Fibroblast of mammary gland (primary cell): ENCODE measurements around the gene PLXDC2.

Experiments used
- DNase-seq: peaks from one replicate; pipeline ENCODE4 v3.0.0-alpha.2; 2010; ENCODE audit warnings: low read depth
- H3K4me3 ChIP-seq: 2 replicates; pipeline ENCODE4 v1.5.1; 2011; ENCODE audit warnings: low read depth, mild to moderate bottlenecking, low read length, moderate library complexity; ENCODE audit not compliant: control insufficient read depth
- TF ChIP-seq, protein P1 (sequence below): conservative IDR thresholded peaks from 2 replicates; pipeline ENCODE4 v1.5.1; 2011; ENCODE audit warnings: low read depth, low read length, inconsistent platforms; ENCODE audit not compliant: control insufficient read depth, insufficient read depth

Gene PLXDC2

DNA sequence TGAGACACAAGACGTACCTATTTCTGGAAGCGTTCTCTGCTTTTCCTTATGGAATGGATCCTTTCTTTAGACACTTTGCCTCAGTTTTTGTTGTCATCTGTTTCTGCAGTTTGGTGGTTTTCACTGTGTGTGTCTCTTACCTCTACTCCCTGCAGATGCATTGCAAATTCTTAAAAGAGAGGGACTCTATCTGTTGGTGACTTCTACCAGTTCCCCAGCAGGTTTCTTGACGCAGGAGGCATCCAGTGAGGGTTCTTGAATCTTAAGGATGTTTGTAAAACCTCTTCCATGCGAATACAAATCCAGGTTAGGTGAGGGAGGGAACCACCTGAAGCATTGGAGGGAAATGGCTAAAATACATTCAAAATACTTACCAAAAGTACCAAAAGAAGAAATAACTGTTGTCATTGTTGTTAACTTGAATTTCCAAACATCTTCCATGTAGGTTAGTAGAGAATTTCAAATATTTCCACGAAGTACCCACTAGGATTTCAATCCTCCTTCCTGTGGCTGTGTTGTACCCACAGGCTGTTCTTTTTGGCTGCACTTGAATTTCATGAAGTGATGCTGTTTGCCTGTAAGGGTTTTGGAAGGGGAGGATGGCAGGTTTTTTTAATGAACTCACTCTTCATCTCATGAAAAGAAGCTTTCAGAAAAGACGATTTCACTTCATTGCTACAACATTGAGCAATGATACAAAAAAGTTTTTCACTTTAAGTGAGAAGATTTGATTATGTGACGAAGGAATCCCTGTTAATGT is 32.2 kb downstream of the PLXDC2 start:
- no peak for DNase-seq
- no peak overlapping the region for H3K4me3 ChIP-seq
- TF ChIP-seq, protein P1, sequence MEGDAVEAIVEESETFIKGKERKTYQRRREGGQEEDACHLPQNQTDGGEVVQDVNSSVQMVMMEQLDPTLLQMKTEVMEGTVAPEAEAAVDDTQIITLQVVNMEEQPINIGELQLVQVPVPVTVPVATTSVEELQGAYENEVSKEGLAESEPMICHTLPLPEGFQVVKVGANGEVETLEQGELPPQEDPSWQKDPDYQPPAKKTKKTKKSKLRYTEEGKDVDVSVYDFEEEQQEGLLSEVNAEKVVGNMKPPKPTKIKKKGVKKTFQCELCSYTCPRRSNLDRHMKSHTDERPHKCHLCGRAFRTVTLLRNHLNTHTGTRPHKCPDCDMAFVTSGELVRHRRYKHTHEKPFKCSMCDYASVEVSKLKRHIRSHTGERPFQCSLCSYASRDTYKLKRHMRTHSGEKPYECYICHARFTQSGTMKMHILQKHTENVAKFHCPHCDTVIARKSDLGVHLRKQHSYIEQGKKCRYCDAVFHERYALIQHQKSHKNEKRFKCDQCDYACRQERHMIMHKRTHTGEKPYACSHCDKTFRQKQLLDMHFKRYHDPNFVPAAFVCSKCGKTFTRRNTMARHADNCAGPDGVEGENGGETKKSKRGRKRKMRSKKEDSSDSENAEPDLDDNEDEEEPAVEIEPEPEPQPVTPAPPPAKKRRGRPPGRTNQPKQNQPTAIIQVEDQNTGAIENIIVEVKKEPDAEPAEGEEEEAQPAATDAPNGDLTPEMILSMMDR, result no peak

GRCh38 chr10:19853831-19854230 is 37.6 kb downstream of the PLXDC2 start:
- DNase-seq, result no peak
- no peak overlapping the region for H3K4me3 ChIP-seq
- TF ChIP-seq, protein P1, result no peak

- H3K4me3 ChIP-seq, result no peak overlapping the region
- TF ChIP-seq, protein P1, result no peak
- no peak for DNase-seq
Measured at GRCh38 chr10:19857876-19858275, 41.6 kb downstream of the PLXDC2 start.

GRCh38 chr10:19860107-19860506 is 43.9 kb downstream of the PLXDC2 start:
- TF ChIP-seq, protein P1, result no peak
- no peak for DNase-seq
- no peak overlapping the region for H3K4me3 ChIP-seq

GRCh38 chr10:19862811-19863515 is 46.7 kb downstream of the PLXDC2 start:
- H3K4me3 ChIP-seq, result no peak overlapping the region
- TF ChIP-seq, protein P1, result no peak
- DNase-seq, result no peak

GRCh38 chr10:19865676-19866075 is 49.4 kb downstream of the PLXDC2 start:
- no peak overlapping the region for H3K4me3 ChIP-seq
- TF ChIP-seq, protein P1, result no peak
- no peak for DNase-seq

GRCh38 chr10:19869370-19869769 is 53.1 kb downstream of the PLXDC2 start:
- TF ChIP-seq, protein P1, result no peak
- no peak for DNase-seq

More at GRCh38 chr10:19869370-19869769, 53.1 kb downstream of the PLXDC2 start:
- no peak overlapping the region for H3K4me3 ChIP-seq
